ENCODE data around the gene CAD. TPM values are rescaled to one million over a fixed set of nuclear protein-coding genes. Genes with fewer than 3 reads are reported as not detected.

Gene CAD
- total RNA-seq, 2 experiments from 2014 or later = 132 to 173 TPM

DNA sequence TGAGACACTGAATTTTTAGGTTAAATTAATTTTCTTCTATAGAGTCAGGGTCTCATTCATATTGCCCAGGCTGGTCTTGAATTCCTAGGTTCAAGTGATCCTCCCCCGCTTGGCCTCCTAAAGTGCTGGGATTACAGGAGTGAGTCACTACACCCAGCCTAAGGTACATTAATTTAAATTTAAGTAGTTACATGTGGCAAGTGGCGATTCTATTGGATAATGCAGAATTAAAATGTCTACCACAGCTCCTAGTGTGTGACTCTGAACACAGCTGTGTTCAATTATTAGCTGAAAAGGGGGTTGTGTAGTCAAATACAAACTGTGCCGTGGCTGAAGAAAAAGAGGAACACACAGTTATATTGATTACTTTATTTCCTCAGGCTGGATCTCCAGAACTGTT, 2.2 kb upstream of the CAD start:
- no peaks in the 10 kb centered on the region for H3K9me2 ChIP-seq (ENCODE audit: insufficient read depth, low read length)
- H3K27ac ChIP-seq (ENCODE audit: low read depth, low read length, poor library complexity, severe bottlenecking) = no peak overlapping the region
- peaks cover 57% of the 10 kb centered on the region for H3K79me2 ChIP-seq (ENCODE audit: insufficient read depth, low read depth, low read length)
- CTCF ChIA-PET (ENCODE audit: unreplicated experiment) = no interaction called here
- TF ChIP-seq, protein P1, sequence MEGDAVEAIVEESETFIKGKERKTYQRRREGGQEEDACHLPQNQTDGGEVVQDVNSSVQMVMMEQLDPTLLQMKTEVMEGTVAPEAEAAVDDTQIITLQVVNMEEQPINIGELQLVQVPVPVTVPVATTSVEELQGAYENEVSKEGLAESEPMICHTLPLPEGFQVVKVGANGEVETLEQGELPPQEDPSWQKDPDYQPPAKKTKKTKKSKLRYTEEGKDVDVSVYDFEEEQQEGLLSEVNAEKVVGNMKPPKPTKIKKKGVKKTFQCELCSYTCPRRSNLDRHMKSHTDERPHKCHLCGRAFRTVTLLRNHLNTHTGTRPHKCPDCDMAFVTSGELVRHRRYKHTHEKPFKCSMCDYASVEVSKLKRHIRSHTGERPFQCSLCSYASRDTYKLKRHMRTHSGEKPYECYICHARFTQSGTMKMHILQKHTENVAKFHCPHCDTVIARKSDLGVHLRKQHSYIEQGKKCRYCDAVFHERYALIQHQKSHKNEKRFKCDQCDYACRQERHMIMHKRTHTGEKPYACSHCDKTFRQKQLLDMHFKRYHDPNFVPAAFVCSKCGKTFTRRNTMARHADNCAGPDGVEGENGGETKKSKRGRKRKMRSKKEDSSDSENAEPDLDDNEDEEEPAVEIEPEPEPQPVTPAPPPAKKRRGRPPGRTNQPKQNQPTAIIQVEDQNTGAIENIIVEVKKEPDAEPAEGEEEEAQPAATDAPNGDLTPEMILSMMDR (conservative IDR thresholded peaks at IDR 0.05; ENCODE audit: low read length) = no peak
- TF ChIP-seq EZH2phosphoT487 (IDR thresholded peaks at IDR 0.05; ENCODE audit: borderline replicate concordance, low read depth, low read length) = no peak
- BruUV-seq (replicated peaks) = no TSS peak
- no peak for DNase-seq (ENCODE audit: low spot score)
- peaks cover 52% of the 10 kb centered on the region for H3K4me1 ChIP-seq (ENCODE audit: insufficient read depth, low read length, poor library complexity, severe bottlenecking)
- no peaks in the 10 kb centered on the region for H3K9me3 ChIP-seq (ENCODE audit: low read length)
- peaks cover 53% of the 10 kb centered on the region for H3K36me3 ChIP-seq (ENCODE audit: insufficient read depth, low read length)
- H4K20me1 ChIP-seq (ENCODE audit: insufficient read depth, low read length) = no peaks in the 10 kb centered on the region
- POLR2A ChIA-PET = no interaction called here
- H3K4me2 ChIP-seq (ENCODE audit: low read length) = no peak overlapping the region
- no peak overlapping the region for H3K4me3 ChIP-seq (ENCODE audit: low read depth, low read length, poor library complexity, severe bottlenecking)
- H2AFZ ChIP-seq (ENCODE audit: low read length) = no peak overlapping the region
- intact Hi-C loops (cut with micrococcal nuclease; ENCODE audit: unreplicated experiment) = loop anchor here (5.0 kb wide), 2 partner anchors 83 to 142 kb away; partner anchors contain the start of genes GTF3C2 and PREB

DNA sequence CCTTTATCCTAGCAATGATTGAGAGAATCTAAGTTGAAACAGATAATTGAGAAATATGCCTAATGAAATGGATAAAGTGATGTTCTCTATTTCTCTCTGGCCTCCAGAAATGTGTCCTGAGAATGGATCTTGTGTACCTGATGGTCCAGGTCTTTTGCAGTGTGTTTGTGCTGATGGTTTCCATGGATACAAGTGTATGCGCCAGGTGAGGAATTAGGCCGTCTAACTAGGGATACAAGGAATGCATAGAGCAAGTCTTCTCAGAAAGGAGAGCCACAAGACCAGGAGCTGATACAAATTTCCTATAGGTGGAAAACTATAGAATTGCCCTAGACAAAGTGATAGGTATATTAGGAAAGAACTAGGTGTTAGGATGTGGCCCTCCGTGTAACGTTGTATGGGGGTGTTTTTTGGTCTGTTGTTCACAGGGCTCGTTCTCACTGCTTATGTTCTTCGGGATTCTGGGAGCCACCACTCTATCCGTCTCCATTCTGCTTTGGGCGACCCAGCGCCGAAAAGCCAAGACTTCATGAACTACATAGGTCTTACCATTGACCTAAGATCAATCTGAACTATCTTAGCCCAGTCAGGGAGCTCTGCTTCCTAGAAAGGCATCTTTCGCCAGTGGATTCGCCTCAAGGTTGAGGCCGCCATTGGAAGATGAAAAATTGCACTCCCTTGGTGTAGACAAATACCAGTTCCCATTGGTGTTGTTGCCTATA, 592 bp upstream of the CAD start:
- DNase-seq (ENCODE audit: low spot score) = no peak
- Histone ChIP-seq H3K36me3 (ENCODE audit: insufficient read depth, low read length) (peaks cover 67% of the 10 kb centered on the region), H3K9me2 (ENCODE audit: insufficient read depth, low read length) (no peaks in the 10 kb centered on the region), H3K27ac (ENCODE audit: low read depth, low read length, poor library complexity, severe bottlenecking) (peak overlapping the region; percentile 77), H3K4me2 (ENCODE audit: low read length) (peak overlapping the region; percentile 99), H3K4me3 (ENCODE audit: low read depth, low read length, poor library complexity, severe bottlenecking) (peak overlapping the region; percentile 86), H3K79me2 (ENCODE audit: insufficient read depth, low read depth, low read length) (peaks cover 60% of the 10 kb centered on the region), H3K4me1 (ENCODE audit: insufficient read depth, low read length, poor library complexity, severe bottlenecking) (peaks cover 41% of the 10 kb centered on the region), H2AFZ (ENCODE audit: low read length) (peak overlapping the region; percentile 3; the same call in 1 of the 2 replicates), H3K9me3 (ENCODE audit: low read length) (no peaks in the 10 kb centered on the region), H4K20me1 (ENCODE audit: insufficient read depth, low read length) (no peaks in the 10 kb centered on the region)
- no peak for TF ChIP-seq EZH2phosphoT487 (IDR thresholded peaks at IDR 0.05; ENCODE audit: borderline replicate concordance, low read depth, low read length)
- TF ChIP-seq, protein P1 (conservative IDR thresholded peaks at IDR 0.05; ENCODE audit: low read length) = no peak
- BruUV-seq (replicated peaks) = no TSS peak
- ChIA-PET POLR2A (no interaction called here), CTCF (ENCODE audit: unreplicated experiment) (no interaction called here)
- intact Hi-C loops (cut with micrococcal nuclease; ENCODE audit: unreplicated experiment) = no loop called here

DNA sequence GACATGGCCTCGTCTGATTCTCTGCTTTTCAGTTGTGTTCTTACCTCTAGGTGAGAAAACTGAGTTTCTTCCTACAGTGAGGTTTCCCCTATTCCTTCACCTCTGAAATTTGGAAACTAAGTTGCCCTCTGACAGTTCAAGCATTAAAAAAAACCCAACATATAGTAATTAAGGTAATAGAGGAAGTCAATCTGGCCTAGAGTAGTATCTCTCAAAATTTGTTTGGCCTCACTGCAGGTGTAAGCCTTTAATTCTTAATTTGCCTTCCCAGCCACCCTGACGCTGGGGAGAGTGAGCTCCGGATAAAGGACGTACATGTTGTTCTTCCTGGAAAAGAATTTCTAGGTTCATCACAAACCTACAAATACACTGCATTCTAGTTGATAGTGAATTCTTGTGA, 1.4 kb downstream of the CAD start:
- H2AFZ ChIP-seq (ENCODE audit: low read length) = no peak overlapping the region
- BruUV-seq (replicated peaks) = no TSS peak
- no peaks in the 10 kb centered on the region for H4K20me1 ChIP-seq (ENCODE audit: insufficient read depth, low read length)
- peak overlapping the region; percentile 99 for H3K4me2 ChIP-seq (ENCODE audit: low read length)
- TF ChIP-seq, protein P1 (conservative IDR thresholded peaks at IDR 0.05; ENCODE audit: low read length) = no peak
- TF ChIP-seq EZH2phosphoT487 (IDR thresholded peaks at IDR 0.05; ENCODE audit: borderline replicate concordance, low read depth, low read length) = no peak
- CTCF ChIA-PET (ENCODE audit: unreplicated experiment) = interaction anchor here (1.0 to 1.2 kb wide), 2 partner anchors 32 to 257 kb away, joined by 3 read pairs; no protein-coding TSS in a partner anchor
- no peaks in the 10 kb centered on the region for H3K9me2 ChIP-seq (ENCODE audit: insufficient read depth, low read length)
- peak overlapping the region; percentile 86 for H3K4me3 ChIP-seq (ENCODE audit: low read depth, low read length, poor library complexity, severe bottlenecking)
- H3K27ac ChIP-seq (ENCODE audit: low read depth, low read length, poor library complexity, severe bottlenecking) = peak overlapping the region; percentile 77
- POLR2A ChIA-PET = interaction anchor here (0.6 to 2.1 kb wide), 8 partner anchors 12 to 447 kb away, joined by 3 to 15 read pairs (median 3); partner anchors contain the start of gene MPV17
- intact Hi-C loops (cut with micrococcal nuclease; ENCODE audit: unreplicated experiment) = loop anchor here (1.0 kb wide), 1 partner anchor 85 kb away; no protein-coding TSS in a partner anchor
- peaks cover 51% of the 10 kb centered on the region for H3K79me2 ChIP-seq (ENCODE audit: insufficient read depth, low read depth, low read length)
- H3K9me3 ChIP-seq (ENCODE audit: low read length) = no peaks in the 10 kb centered on the region
- peaks cover 88% of the 10 kb centered on the region for H3K36me3 ChIP-seq (ENCODE audit: insufficient read depth, low read length)
- peak; percentile 62 for DNase-seq (ENCODE audit: low spot score)
- H3K4me1 ChIP-seq (ENCODE audit: insufficient read depth, low read length, poor library complexity, severe bottlenecking) = peaks cover 35% of the 10 kb centered on the region

Data from OCI-LY7 (cell line).